HEK293 (cell line): ENCODE data around the gene CYBA.

Source experiments
- ZNF121 ChIP-seq: fragments of 450-650 bp; formaldehyde crosslinking; IDR thresholded peaks from 2 replicates; pipeline ENCODE4 v1.5.1; 2016; ENCODE audit warnings: missing biosample characterization, missing genetic modification characterization
- ZNF510 ChIP-seq: fragments of 450-650 bp; formaldehyde crosslinking; IDR thresholded peaks from 2 replicates; pipeline ENCODE4 v1.5.1; 2018; ENCODE audit warnings: mild to moderate bottlenecking, missing genetic modification characterization, missing biosample characterization; ENCODE audit not compliant: insufficient replicate concordance
- TF ChIP-seq, protein P1 (sequence below): fragments of 450-650 bp; formaldehyde crosslinking; conservative IDR thresholded peaks from 2 replicates; pipeline ENCODE4 v1.5.1; 2016; ENCODE audit warnings: low read depth, missing biosample characterization, missing genetic modification characterization
- TF ChIP-seq, protein P2 (sequence below): fragments of 450-650 bp; formaldehyde crosslinking; IDR thresholded peaks from 2 replicates; pipeline ENCODE4 v1.5.1; 2016; ENCODE audit warnings: missing biosample characterization, missing genetic modification characterization

DNA sequence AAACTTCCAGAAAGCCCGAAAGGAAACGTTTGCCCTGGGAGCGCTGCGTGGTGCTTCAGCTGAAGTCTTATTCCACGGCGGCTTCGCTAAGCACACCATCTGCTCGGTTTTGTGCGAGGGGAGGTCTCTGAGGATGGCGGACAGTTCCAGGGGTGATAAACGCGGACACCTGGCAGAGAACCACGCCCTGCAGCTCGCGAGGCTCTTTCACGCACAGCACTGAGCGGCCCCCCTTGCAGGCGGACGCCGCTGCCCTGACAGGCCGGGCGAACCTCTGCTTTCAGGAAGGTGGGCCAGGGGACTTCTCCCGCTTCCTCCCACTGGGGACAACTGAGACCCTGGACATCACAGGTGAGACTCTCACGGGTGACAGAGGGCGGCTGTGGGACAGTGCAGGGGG is 8.3 kb upstream of the CYBA start:
- no peak for TF ChIP-seq ZNF121 (tag by site-specific recombination)
- TF ChIP-seq, protein P1, sequence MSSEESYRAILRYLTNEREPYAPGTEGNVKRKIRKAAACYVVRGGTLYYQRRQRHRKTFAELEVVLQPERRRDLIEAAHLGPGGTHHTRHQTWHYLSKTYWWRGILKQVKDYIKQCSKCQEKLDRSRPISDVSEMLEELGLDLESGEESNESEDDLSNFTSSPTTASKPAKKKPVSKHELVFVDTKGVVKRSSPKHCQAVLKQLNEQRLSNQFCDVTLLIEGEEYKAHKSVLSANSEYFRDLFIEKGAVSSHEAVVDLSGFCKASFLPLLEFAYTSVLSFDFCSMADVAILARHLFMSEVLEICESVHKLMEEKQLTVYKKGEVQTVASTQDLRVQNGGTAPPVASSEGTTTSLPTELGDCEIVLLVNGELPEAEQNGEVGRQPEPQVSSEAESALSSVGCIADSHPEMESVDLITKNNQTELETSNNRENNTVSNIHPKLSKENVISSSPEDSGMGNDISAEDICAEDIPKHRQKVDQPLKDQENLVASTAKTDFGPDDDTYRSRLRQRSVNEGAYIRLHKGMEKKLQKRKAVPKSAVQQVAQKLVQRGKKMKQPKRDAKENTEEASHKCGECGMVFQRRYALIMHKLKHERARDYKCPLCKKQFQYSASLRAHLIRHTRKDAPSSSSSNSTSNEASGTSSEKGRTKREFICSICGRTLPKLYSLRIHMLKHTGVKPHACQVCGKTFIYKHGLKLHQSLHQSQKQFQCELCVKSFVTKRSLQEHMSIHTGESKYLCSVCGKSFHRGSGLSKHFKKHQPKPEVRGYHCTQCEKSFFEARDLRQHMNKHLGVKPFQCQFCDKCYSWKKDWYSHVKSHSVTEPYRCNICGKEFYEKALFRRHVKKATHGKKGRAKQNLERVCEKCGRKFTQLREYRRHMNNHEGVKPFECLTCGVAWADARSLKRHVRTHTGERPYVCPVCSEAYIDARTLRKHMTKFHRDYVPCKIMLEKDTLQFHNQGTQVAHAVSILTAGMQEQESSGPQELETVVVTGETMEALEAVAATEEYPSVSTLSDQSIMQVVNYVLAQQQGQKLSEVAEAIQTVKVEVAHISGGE: no peak
- TF ChIP-seq ZNF510 (tag by site-specific recombination): no peak
- TF ChIP-seq, protein P2, sequence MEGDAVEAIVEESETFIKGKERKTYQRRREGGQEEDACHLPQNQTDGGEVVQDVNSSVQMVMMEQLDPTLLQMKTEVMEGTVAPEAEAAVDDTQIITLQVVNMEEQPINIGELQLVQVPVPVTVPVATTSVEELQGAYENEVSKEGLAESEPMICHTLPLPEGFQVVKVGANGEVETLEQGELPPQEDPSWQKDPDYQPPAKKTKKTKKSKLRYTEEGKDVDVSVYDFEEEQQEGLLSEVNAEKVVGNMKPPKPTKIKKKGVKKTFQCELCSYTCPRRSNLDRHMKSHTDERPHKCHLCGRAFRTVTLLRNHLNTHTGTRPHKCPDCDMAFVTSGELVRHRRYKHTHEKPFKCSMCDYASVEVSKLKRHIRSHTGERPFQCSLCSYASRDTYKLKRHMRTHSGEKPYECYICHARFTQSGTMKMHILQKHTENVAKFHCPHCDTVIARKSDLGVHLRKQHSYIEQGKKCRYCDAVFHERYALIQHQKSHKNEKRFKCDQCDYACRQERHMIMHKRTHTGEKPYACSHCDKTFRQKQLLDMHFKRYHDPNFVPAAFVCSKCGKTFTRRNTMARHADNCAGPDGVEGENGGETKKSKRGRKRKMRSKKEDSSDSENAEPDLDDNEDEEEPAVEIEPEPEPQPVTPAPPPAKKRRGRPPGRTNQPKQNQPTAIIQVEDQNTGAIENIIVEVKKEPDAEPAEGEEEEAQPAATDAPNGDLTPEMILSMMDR (tag by site-specific recombination): no peak
